Measurements from ENCODE around the gene FFAR3. TPM values are rescaled to one million over a fixed set of nuclear protein-coding genes. Genes with fewer than 3 reads are reported as not detected.
"Not testable (repeated sequence)": the region's sequence is repeated elsewhere in the genome, so short reads cannot be mapped to it uniquely, and the experiment has no call there.

The FFAR3 gene
- total RNA-seq, 6 donors from 2014 or later, result 0.24 TPM; not detected in 5

DNA sequence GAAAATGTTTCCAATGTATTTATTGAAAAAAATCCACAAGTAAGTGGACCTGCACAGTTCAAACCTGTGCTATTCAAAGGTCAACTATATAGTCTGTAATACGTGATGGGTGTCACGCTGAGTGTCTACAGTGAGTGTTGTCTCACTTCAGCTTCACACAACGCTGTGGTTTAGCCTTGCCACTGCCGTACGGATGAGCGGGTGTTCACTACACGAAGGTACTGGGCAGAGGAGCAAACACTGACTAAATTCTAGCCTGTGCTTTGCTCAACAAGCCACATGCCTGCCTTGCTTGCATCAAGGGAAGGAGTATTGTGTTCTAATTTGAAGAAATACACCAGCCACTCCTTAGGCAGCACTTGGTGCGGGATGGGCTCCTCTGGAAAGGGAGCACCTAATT, 3.4 kb upstream of the FFAR3 start:
- Histone ChIP-seq H3K36me3 (no peaks in the 10 kb centered on the region), H3K4me3 (no peak overlapping the region), H3K27ac (no peak overlapping the region), H3K27me3 (no peaks in the 10 kb centered on the region), H3K9me3 (no peaks in the 10 kb centered on the region), H3K4me1 (peaks cover 4 to 20% (median 10%) of the 10 kb centered on the region in 4 donors)
- WGBS, 2 donors, result 87% methylated on average over 8 of the region's 8 CpGs
- DNase-seq (peak in 1 of 2 donors; percentile 8), ATAC-seq (ENCODE audit: low FRiP score in 2 of 2) (no peak)
- TF ChIP-seq POLR2AphosphoS5 (IDR thresholded peaks at IDR 0.05), result no peak
- TF ChIP-seq EP300 (IDR thresholded peaks at IDR 0.05), result no peak
- TF ChIP-seq POLR2A (IDR thresholded peaks at IDR 0.05), result no peak
- no peak for TF ChIP-seq CTCF (IDR thresholded peaks at IDR 0.05)

GRCh38 chr19:35355791-35356460, 2.3 kb upstream of the FFAR3 start:
- H3K36me3 ChIP-seq, result no peaks in the 10 kb centered on the region
- no peak overlapping the region for H3K27ac ChIP-seq
- TF ChIP-seq POLR2A (IDR thresholded peaks at IDR 0.05) (no peak), EP300 (IDR thresholded peaks at IDR 0.05) (no peak), CTCF (IDR thresholded peaks at IDR 0.05) (no peak), POLR2AphosphoS5 (IDR thresholded peaks at IDR 0.05) (no peak)
- 65 to 68% methylated on average over 6 of the region's 6 CpGs for WGBS, 2 donors
- DNase-seq (peak in 1 of 2 donors; percentile 8), ATAC-seq (ENCODE audit: low FRiP score in 2 of 2) (no peak)
- H3K27me3 ChIP-seq, result no peaks in the 10 kb centered on the region
- H3K4me1 ChIP-seq, result peaks cover 4 to 20% (median 10%) of the 10 kb centered on the region in 4 donors
- H3K9me3 ChIP-seq, result no peaks in the 10 kb centered on the region
- no peak overlapping the region for H3K4me3 ChIP-seq

- peaks cover 0 to 12% (median 8%) of the 10 kb centered on the region in 4 donors for H3K4me1 ChIP-seq
- H3K36me3 ChIP-seq; H3K27me3 ChIP-seq; H3K9me3 ChIP-seq; H3K27ac ChIP-seq; H3K4me3 ChIP-seq; ATAC-seq (ENCODE audit: low FRiP score in 2 of 2): not testable (repeated sequence)
- DNase-seq, result peak in 1 of 2 donors; percentile 83
- WGBS, 2 donors, result 92% methylated on average over 9 of the region's 16 CpGs; no CpG with 5 or more reads in 1 of the 2 donors
Observed at GRCh38 chr19:35358834-35359233, 574 bp downstream of the FFAR3 start.

GRCh38 chr19:35359395-35359794, 1.1 kb downstream of the FFAR3 start:
- not testable (repeated sequence) for H3K9me3 ChIP-seq; H3K27me3 ChIP-seq; ATAC-seq (ENCODE audit: low FRiP score in 2 of 2); H3K36me3 ChIP-seq; H3K27ac ChIP-seq; H3K4me3 ChIP-seq
- peak in 1 of 2 donors; percentile 73 for DNase-seq
- 89% methylated on average over 20 of the region's 21 CpGs; no CpG with 5 or more reads in 1 of the 2 donors for WGBS, 2 donors
- peaks cover 0 to 12% (median 8%) of the 10 kb centered on the region in 4 donors for H3K4me1 ChIP-seq

DNA sequence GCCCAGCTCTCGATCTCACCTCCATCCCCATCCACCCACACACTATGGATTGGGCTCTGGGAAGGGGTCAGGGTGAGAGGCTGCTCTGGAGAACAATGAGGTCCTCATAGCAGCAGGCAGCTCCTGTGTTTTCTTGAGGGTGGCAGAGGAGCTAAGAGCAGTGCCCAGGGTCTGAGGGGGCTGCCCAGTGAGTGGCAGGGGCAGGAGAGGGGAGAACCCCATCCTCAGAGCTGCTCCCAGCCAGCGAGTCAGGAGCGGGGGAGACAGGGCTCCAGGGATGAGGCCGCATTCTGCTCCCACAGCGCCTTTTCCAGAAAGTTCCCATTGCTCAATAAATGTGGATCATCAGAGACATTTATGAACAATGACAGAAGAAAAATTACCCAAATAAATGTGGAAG, 1.8 kb downstream of the FFAR3 start:
- ATAC-seq (ENCODE audit: low FRiP score in 2 of 2); DNase-seq: not testable (repeated sequence)
- WGBS, 2 donors, result 90% methylated on average over 2 of the region's 5 CpGs; no CpG with 5 or more reads in 1 of the 2 donors

GRCh38 chr19:35360880-35361420, 2.7 kb downstream of the FFAR3 start:
- no peaks in the 10 kb centered on the region for H3K9me3 ChIP-seq
- TF ChIP-seq POLR2AphosphoS5 (IDR thresholded peaks at IDR 0.05), result no peak
- no peak for TF ChIP-seq EP300 (IDR thresholded peaks at IDR 0.05)
- no peak for TF ChIP-seq CTCF (IDR thresholded peaks at IDR 0.05)
- no peak for TF ChIP-seq POLR2A (IDR thresholded peaks at IDR 0.05)
- no peak overlapping the region for H3K4me3 ChIP-seq
- no peak for DNase-seq
- ATAC-seq (ENCODE audit: low FRiP score in 2 of 2), result no peak
- H3K27ac ChIP-seq, result no peak overlapping the region
- no peaks in the 10 kb centered on the region for H3K36me3 ChIP-seq
- H3K27me3 ChIP-seq, result no peaks in the 10 kb centered on the region
- peaks cover 0 to 12% (median 8%) of the 10 kb centered on the region in 4 donors for H3K4me1 ChIP-seq
- WGBS, 2 donors, result 54 to 63% methylated on average over 5 of the region's 5 CpGs

More for the DNA sequence above, 1.8 kb downstream of the FFAR3 start:
- H3K36me3 ChIP-seq, H3K27me3 ChIP-seq, H3K4me3 ChIP-seq, H3K27ac ChIP-seq, H3K9me3 ChIP-seq: not testable (repeated sequence)
- peaks cover 0 to 12% (median 8%) of the 10 kb centered on the region in 4 donors for H3K4me1 ChIP-seq
